Measurements from ENCODE around the gene GNAS. TPM values are rescaled to one million over a fixed set of nuclear protein-coding genes. Genes with fewer than 3 reads are reported as not detected.
A peak's percentile ranks its signal among the peaks of the same experiment; 100 is the strongest.

GNAS gene
- total RNA-seq, 1 experiment from 2014 or later: 462 TPM

GRCh38 chr20:58896820-58897219 is 44.3 kb downstream of the GNAS start:
- no peak for DNase-seq (ENCODE audit: low read depth)

- no peak for DNase-seq (ENCODE audit: low read depth)
These were observed 45.0 kb downstream of the GNAS start for GRCh38 chr20:58897488-58897887.

- no peak for DNase-seq (ENCODE audit: low read depth)
These were observed 46.3 kb downstream of the GNAS start for GRCh38 chr20:58898629-58899408.

- no peak for DNase-seq (ENCODE audit: low read depth)
These were observed 47.0 kb downstream of the GNAS start for GRCh38 chr20:58899512-58899911.

- no peak for DNase-seq (ENCODE audit: low read depth)
These were observed 47.9 kb downstream of the GNAS start for GRCh38 chr20:58900397-58900796.

GRCh38 chr20:58901488-58902402 is 49.2 kb downstream of the GNAS start:
- no peak for DNase-seq (ENCODE audit: low read depth)

- no peak for DNase-seq (ENCODE audit: low read depth)
These were observed 51.1 kb downstream of the GNAS start for GRCh38 chr20:58903614-58904013.

- DNase-seq (ENCODE audit: low read depth): no peak
These were observed 52.7 kb downstream of the GNAS start for GRCh38 chr20:58905236-58905635.

GRCh38 chr20:58906111-58906510 is 53.6 kb downstream of the GNAS start:
- DNase-seq (ENCODE audit: low read depth): no peak

- peak; percentile 11 for DNase-seq (ENCODE audit: low read depth)
These were observed 54.4 kb downstream of the GNAS start for GRCh38 chr20:58906894-58907293.

GRCh38 chr20:58907320-58908137 is 55.0 kb downstream of the GNAS start:
- peak; percentile 98 for DNase-seq (ENCODE audit: low read depth)

GRCh38 chr20:58908221-58908620 is 55.7 kb downstream of the GNAS start:
- DNase-seq (ENCODE audit: low read depth): no peak

GRCh38 chr20:58908941-58909340 is 56.4 kb downstream of the GNAS start:
- no peak for DNase-seq (ENCODE audit: low read depth)

- no peak for DNase-seq (ENCODE audit: low read depth)
These were observed 57.1 kb downstream of the GNAS start for GRCh38 chr20:58909585-58909984.

GRCh38 chr20:58910473-58910872 is 58.0 kb downstream of the GNAS start:
- no peak for DNase-seq (ENCODE audit: low read depth)

GRCh38 chr20:58911309-58911708 is 58.8 kb downstream of the GNAS start:
- DNase-seq (ENCODE audit: low read depth): no peak

- no peak for DNase-seq (ENCODE audit: low read depth)
These were observed 59.5 kb downstream of the GNAS start for GRCh38 chr20:58911970-58912369.

GRCh38 chr20:58913079-58913478 is 60.6 kb downstream of the GNAS start:
- DNase-seq (ENCODE audit: low read depth): no peak

GRCh38 chr20:58918621-58919020 is 66.1 kb downstream of the GNAS start:
- no peak for DNase-seq (ENCODE audit: low read depth)

GRCh38 chr20:58921564-58921963 is 69.0 kb downstream of the GNAS start:
- DNase-seq (ENCODE audit: low read depth): no peak

- DNase-seq (ENCODE audit: low read depth): no peak
These were observed 69.5 kb downstream of the GNAS start for GRCh38 chr20:58922036-58922435.
